Neural cell (in vitro differentiated cells): Measurements from ENCODE around the gene SLC4A4.

Source experiments
- EP300 ChIP-seq: fragments of 450-650 bp; conservative IDR thresholded peaks from 2 replicates; pipeline ENCODE4 v1.6.1; 2014; ENCODE audit warnings: antibody characterized with exemption, mild to moderate bottlenecking, moderate library complexity; ENCODE audit not compliant: poor library complexity, severe bottlenecking
- EZH2 ChIP-seq: fragments of 200-600, 300-800 bp; shearing (Covaris generic), sonication (generic); IDR thresholded peaks from 2 replicates; pipeline ENCODE4 v1.6.1; 2014; ENCODE audit warnings: antibody characterized with exemption, low read length, borderline replicate concordance, mild to moderate bottlenecking; ENCODE audit not compliant: insufficient read depth, poor library complexity, severe bottlenecking
- MXI1 ChIP-seq: fragments of 450-650 bp; conservative IDR thresholded peaks from 2 replicates; pipeline ENCODE4 v1.6.1; 2014; ENCODE audit warnings: antibody characterized with exemption, mild to moderate bottlenecking; ENCODE audit not compliant: poor library complexity, severe bottlenecking
- POLR2AphosphoS5 ChIP-seq: IDR thresholded peaks from 2 replicates; pipeline ENCODE4 v1.6.1; 2012
- RAD21 ChIP-seq: fragments of 450-650 bp; conservative IDR thresholded peaks from 2 replicates; pipeline ENCODE4 v1.6.1; 2014; ENCODE audit warnings: antibody characterized with exemption, mild to moderate bottlenecking, moderate library complexity
- TF ChIP-seq, protein P1 (sequence below): IDR thresholded peaks from 2 replicates; pipeline ENCODE4 v1.6.1; 2012; ENCODE audit warnings: borderline replicate concordance
- TF ChIP-seq, protein P2 (sequence below): fragments of 450-650 bp; IDR thresholded peaks from 2 replicates; pipeline ENCODE4 v1.5.1; 2014; ENCODE audit warnings: antibody characterized with exemption, mild to moderate bottlenecking, moderate library complexity; ENCODE audit not compliant: poor library complexity, severe bottlenecking

DNA sequence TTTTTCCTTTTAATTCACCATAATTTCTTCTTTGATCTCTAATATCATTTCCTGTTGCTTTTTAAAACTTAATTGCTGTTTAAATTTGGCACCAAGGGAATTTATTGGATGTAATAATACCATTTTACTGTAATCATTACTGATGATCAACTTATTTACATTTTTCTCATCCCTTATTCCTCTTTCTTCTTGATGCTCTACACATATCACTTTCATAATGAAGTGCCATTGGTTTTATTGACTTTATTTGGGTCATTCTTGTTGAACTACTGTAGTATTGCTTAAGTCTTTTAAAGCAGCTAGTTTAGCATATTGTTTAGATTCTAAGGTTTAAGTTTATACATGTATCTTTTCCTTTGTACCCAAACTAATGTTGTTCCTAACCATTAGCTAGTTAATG, 130.7 kb downstream of the SLC4A4 start:
- TF ChIP-seq POLR2AphosphoS5 = no peak
- TF ChIP-seq RAD21 = no peak
- no peak for TF ChIP-seq EP300
- TF ChIP-seq MXI1 = no peak
- TF ChIP-seq, protein P1, sequence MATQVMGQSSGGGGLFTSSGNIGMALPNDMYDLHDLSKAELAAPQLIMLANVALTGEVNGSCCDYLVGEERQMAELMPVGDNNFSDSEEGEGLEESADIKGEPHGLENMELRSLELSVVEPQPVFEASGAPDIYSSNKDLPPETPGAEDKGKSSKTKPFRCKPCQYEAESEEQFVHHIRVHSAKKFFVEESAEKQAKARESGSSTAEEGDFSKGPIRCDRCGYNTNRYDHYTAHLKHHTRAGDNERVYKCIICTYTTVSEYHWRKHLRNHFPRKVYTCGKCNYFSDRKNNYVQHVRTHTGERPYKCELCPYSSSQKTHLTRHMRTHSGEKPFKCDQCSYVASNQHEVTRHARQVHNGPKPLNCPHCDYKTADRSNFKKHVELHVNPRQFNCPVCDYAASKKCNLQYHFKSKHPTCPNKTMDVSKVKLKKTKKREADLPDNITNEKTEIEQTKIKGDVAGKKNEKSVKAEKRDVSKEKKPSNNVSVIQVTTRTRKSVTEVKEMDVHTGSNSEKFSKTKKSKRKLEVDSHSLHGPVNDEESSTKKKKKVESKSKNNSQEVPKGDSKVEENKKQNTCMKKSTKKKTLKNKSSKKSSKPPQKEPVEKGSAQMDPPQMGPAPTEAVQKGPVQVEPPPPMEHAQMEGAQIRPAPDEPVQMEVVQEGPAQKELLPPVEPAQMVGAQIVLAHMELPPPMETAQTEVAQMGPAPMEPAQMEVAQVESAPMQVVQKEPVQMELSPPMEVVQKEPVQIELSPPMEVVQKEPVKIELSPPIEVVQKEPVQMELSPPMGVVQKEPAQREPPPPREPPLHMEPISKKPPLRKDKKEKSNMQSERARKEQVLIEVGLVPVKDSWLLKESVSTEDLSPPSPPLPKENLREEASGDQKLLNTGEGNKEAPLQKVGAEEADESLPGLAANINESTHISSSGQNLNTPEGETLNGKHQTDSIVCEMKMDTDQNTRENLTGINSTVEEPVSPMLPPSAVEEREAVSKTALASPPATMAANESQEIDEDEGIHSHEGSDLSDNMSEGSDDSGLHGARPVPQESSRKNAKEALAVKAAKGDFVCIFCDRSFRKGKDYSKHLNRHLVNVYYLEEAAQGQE = no peak
- TF ChIP-seq, protein P2, sequence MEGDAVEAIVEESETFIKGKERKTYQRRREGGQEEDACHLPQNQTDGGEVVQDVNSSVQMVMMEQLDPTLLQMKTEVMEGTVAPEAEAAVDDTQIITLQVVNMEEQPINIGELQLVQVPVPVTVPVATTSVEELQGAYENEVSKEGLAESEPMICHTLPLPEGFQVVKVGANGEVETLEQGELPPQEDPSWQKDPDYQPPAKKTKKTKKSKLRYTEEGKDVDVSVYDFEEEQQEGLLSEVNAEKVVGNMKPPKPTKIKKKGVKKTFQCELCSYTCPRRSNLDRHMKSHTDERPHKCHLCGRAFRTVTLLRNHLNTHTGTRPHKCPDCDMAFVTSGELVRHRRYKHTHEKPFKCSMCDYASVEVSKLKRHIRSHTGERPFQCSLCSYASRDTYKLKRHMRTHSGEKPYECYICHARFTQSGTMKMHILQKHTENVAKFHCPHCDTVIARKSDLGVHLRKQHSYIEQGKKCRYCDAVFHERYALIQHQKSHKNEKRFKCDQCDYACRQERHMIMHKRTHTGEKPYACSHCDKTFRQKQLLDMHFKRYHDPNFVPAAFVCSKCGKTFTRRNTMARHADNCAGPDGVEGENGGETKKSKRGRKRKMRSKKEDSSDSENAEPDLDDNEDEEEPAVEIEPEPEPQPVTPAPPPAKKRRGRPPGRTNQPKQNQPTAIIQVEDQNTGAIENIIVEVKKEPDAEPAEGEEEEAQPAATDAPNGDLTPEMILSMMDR = no peak
- no peak for TF ChIP-seq EZH2
